NCI-H226 (cell line): ENCODE results near the gene IL36G.

Experiments used
- DNase-seq: peaks from one replicate; pipeline ENCODE4 v3.0.0-alpha.2; 2015

IL36G gene

DNA sequence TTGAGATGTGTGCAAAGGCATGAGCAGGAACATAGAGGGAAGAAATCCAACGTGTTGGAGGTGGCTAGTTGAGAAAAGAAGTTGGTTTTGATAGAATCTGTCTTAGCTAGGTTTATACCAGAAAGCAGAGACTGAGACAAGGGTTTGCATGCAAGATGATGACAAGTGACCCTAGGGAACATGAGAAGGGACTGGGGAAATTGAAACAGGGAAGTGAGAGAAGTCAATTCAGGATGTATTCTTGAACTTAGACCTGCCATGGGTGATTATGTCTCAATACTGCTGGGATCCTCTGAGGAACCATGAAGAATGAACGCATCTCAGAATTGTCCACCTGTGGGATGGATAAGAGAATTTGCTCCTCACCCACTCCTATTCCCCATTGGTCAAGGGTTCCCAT lies 47.9 kb downstream of the IL36G start:
- no peak for DNase-seq

- DNase-seq: no peak
These were observed 49.9 kb downstream of the IL36G start for GRCh38 chr2:113027691-113028090.

DNA sequence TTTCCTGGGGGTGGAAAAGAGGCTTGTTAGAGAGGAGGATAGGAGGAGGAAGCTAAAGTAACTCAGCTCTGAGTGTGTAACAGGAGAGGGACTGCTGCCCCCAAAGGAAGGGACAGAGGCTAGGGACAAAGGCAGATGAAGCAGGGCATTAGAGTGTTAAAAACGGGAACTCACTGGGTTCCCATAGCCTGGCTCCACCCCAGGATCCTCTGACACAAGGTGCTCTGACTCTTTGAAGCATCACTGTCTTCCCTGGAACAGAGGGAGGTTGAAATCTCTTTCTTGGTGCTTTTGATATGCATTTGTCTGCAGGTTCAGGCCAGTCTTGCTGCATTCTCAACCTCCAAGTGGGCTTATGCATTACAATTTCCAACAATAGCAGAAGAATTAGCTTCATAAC lies 50.3 kb downstream of the IL36G start:
- no peak for DNase-seq

GRCh38 chr2:113032737-113033136 lies 54.9 kb downstream of the IL36G start:
- DNase-seq: no peak

DNA sequence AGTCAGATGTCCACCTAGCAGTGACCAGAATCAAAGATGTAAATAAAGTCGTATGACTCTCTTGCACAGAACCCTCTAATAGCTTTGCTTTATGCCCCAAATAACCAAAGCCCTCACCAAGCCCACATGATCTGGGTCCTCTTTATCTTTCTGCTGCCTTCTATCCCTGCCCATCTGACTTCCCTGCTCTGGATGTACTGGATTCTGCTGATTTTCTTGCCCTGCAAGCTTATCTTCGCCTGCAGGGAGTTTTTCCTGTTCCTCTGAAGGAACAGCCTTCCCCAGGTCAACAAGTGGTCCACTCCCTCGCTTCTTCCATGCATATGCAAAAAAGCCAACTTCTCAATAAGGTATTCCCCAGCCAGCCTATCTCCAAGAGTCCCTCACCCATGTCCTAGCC lies 56.2 kb downstream of the IL36G start:
- DNase-seq: no peak
